Stimulated activated CD4-positive, alpha-beta T cell treated with anti-CD3 and anti-CD28 coated beads, Interleukin-1b, Interleukin-23, amount 100 ng/mL, for 48 hours (primary cell): ENCODE results near the gene FIG4.
"Not testable (repeated sequence)": the region's sequence is repeated elsewhere in the genome, so short reads cannot be mapped to it uniquely, and the experiment has no call there.

ENCODE experiments used
- DNase-seq: peaks from one replicate; pipeline ENCODE4 v3.0.0-alpha.2; 2020

Gene FIG4

GRCh38 chr6:109800771-109801170 lies 109.7 kb downstream of the FIG4 start:
- no peak for DNase-seq

GRCh38 chr6:109801794-109802193 lies 110.7 kb downstream of the FIG4 start:
- no peak for DNase-seq

- DNase-seq = no peak
Observed at GRCh38 chr6:109804020-109804419, 112.9 kb downstream of the FIG4 start.

- DNase-seq = no peak
Observed at GRCh38 chr6:109807881-109808280, 116.8 kb downstream of the FIG4 start.

- no peak for DNase-seq
Observed at GRCh38 chr6:109808837-109809236, 117.7 kb downstream of the FIG4 start.

GRCh38 chr6:109815054-109815453 lies 124.0 kb downstream of the FIG4 start:
- DNase-seq = no peak

- no peak for DNase-seq
Observed at GRCh38 chr6:109816452-109817374, 125.6 kb downstream of the FIG4 start.

- DNase-seq = no peak
Observed at GRCh38 chr6:109820706-109821350, 129.7 kb downstream of the FIG4 start.

GRCh38 chr6:109821428-109821827 lies 130.3 kb downstream of the FIG4 start:
- DNase-seq = no peak

- DNase-seq = no peak
Observed at GRCh38 chr6:109824105-109824504, 133.0 kb downstream of the FIG4 start.

GRCh38 chr6:109826551-109826950 lies 135.5 kb downstream of the FIG4 start:
- no peak for DNase-seq

GRCh38 chr6:109831352-109831751 lies 140.3 kb downstream of the FIG4 start:
- not testable (repeated sequence) for DNase-seq

- DNase-seq = no peak
Observed at GRCh38 chr6:109834131-109834530, 143.0 kb downstream of the FIG4 start.

- no peak for DNase-seq
Observed at GRCh38 chr6:109834595-109835437, 143.7 kb downstream of the FIG4 start.

- no peak for DNase-seq
Observed at GRCh38 chr6:109840034-109840433, 148.9 kb downstream of the FIG4 start.

GRCh38 chr6:109840796-109841195 lies 149.7 kb downstream of the FIG4 start:
- no peak for DNase-seq

- DNase-seq = no peak
Observed at GRCh38 chr6:109841869-109842268, 150.8 kb downstream of the FIG4 start.

- DNase-seq = no peak
Observed at GRCh38 chr6:109852713-109853112, 161.6 kb downstream of the FIG4 start.

- no peak for DNase-seq
Observed at GRCh38 chr6:109853426-109853825, 162.3 kb downstream of the FIG4 start.

- no peak for DNase-seq
Observed at GRCh38 chr6:109853951-109854350, 162.9 kb downstream of the FIG4 start.

- no peak for DNase-seq
Observed at GRCh38 chr6:109854541-109855308, 163.6 kb downstream of the FIG4 start.

- DNase-seq = not testable (repeated sequence)
Observed at GRCh38 chr6:109855476-109856040, 164.5 kb downstream of the FIG4 start.
